DND-41 (cell line): Measurements from ENCODE around the gene DSCAM.
"Not testable (repeated sequence)": the region's sequence is repeated elsewhere in the genome, so short reads cannot be mapped to it uniquely, and the experiment has no call there.

ENCODE experiments used
- CTCF ChIP-seq: IDR thresholded peaks from 2 replicates; pipeline ENCODE4 v1.5.1; 2012; ENCODE audit warnings: borderline replicate concordance, low read length, moderate library complexity, mild to moderate bottlenecking; ENCODE audit not compliant: poor library complexity, severe bottlenecking; ENCODE audit errors: extremely low read depth
- EZH2 ChIP-seq: IDR thresholded peaks from 3 replicates; pipeline ENCODE4 v1.6.1; 2012; ENCODE audit warnings: borderline replicate concordance, low read depth, mild to moderate bottlenecking, moderate library complexity, low read length, inconsistent platforms; ENCODE audit not compliant: severe bottlenecking

- not testable (repeated sequence) for TF ChIP-seq CTCF, EZH2
Measured at GRCh38 chr21:40182491-40182890, 664.5 kb downstream of the DSCAM start.
